ENCODE results near the gene TAX1BP3. TPM values are rescaled to one million over a fixed set of nuclear protein-coding genes. Genes with fewer than 3 reads are reported as not detected.
A peak's percentile ranks its signal among the peaks of the same experiment; 100 is the strongest.

TAX1BP3 gene
- total RNA-seq, 1 donor from 2014 or later, result 165 TPM

DNA sequence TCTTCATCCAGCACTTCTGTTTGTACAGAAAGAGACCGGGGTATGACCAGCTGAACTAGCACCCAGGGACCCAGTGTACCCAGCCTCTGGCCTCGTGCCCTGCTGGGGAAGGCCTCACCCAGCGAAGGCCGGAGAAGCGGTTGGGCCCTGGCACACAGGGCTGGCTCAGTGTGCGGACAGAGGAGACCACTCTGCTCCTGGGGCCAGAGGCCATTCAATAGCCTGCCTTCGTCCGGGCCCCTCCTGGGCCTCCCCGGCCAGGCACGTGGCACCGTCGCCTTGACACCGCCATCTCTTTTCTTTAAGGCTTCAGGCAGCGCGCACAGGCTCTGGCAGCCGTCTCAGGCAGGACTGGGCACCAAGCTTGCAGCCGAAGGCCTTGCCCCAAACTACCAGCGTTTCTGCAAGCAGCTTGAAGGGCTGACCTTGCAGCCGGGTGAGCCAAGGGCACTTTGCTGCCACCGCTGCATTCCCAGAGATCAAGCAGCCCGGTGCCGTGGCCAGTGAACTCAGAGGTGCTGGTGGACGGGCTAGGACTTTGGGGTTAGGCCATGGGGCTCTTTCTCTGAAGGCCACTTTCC lies 8.0 kb downstream of the TAX1BP3 start:
- Histone ChIP-seq H3K27ac (replicated peaks) (peak overlapping the region; percentile 87), H3K4me1 (peaks cover 54% of the 10 kb centered on the region), H3K9me3 (replicated peaks) (no peaks in the 10 kb centered on the region), H3K27me3 (ENCODE audit: low read depth) (no peaks in the 10 kb centered on the region), H3K4me3 (no peak overlapping the region), H3K36me3 (peaks cover 36% of the 10 kb centered on the region)
- peak; percentile 42 for DNase-seq
- intact Hi-C loops (cut with micrococcal nuclease), result no loop called here
- TF ChIP-seq, protein P1, sequence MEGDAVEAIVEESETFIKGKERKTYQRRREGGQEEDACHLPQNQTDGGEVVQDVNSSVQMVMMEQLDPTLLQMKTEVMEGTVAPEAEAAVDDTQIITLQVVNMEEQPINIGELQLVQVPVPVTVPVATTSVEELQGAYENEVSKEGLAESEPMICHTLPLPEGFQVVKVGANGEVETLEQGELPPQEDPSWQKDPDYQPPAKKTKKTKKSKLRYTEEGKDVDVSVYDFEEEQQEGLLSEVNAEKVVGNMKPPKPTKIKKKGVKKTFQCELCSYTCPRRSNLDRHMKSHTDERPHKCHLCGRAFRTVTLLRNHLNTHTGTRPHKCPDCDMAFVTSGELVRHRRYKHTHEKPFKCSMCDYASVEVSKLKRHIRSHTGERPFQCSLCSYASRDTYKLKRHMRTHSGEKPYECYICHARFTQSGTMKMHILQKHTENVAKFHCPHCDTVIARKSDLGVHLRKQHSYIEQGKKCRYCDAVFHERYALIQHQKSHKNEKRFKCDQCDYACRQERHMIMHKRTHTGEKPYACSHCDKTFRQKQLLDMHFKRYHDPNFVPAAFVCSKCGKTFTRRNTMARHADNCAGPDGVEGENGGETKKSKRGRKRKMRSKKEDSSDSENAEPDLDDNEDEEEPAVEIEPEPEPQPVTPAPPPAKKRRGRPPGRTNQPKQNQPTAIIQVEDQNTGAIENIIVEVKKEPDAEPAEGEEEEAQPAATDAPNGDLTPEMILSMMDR (IDR thresholded peaks at IDR 0.05; ENCODE audit: borderline replicate concordance), result no peak

DNA sequence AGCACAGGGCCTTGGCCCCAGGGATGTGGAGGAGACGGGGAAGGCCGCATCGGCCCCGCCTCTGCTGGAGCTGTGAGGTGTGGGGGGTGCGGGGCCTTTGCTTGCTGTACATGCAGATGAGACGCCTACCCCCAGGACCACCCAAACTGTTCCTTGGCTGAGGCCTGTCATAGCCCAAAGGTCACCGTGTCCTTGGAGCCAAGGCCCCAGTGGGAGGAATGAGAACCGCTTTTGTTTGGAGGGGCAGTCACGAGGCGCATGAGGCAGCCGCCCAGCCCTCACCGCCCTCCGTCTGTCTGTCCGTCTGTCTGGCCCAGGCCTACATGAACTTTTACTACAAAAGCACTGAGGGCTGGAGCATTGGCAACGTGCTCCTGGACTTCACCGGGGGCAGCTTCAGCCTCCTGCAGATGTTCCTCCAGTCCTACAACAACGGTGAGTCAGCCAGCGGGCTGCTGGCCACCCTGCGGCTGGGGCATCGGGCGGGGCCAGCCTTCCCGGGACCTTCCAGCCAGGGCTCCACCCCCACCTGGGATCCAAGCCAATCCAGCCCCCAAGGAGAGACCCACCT lies 8.8 kb downstream of the TAX1BP3 start:
- peak; percentile 66 for DNase-seq
- Histone ChIP-seq H3K36me3 (peaks cover 32% of the 10 kb centered on the region), H3K4me3 (no peak overlapping the region), H3K27me3 (ENCODE audit: low read depth) (no peaks in the 10 kb centered on the region), H3K4me1 (peaks cover 47% of the 10 kb centered on the region), H3K9me3 (replicated peaks) (no peaks in the 10 kb centered on the region), H3K27ac (replicated peaks) (peak overlapping the region; percentile 87)
- intact Hi-C loops (cut with micrococcal nuclease), result no loop called here
- TF ChIP-seq, protein P1 (IDR thresholded peaks at IDR 0.05; ENCODE audit: borderline replicate concordance), result no peak

DNA sequence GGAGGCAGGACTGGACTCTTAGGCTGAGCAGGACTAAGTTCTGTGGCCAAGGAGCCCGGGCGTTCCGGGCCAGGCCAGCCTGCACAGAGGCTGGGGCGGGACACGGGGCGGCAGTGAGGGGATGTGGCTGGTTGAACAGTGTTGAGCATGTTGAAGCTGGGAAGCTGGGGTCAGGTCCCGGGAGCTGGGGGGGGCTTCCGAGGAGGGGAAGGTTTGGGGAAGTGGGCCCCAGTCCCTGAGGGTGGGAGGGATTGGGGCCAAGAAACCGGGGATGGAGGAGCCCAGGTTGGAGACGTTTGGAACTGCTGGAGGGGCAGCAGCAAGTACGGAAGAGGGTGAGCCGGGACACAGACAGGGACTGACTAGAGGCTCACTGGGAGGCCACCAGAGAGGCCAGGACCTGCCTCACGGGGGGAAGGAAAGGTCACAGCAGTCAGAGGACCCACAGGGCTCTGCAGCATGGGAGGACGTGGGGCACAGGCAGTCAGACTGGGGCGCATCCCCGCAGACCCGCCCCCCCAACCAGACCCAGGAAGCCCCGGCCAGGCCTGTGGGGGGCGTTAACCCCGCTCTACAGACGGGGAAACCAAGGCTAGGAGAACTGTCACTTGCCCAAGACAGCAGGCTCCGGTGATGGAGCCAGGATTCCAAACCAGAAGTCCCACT lies 9.5 kb downstream of the TAX1BP3 start:
- Histone ChIP-seq H3K27me3 (ENCODE audit: low read depth) (no peaks in the 10 kb centered on the region), H3K27ac (replicated peaks) (peak overlapping the region; percentile 87), H3K4me1 (peaks cover 40% of the 10 kb centered on the region), H3K9me3 (replicated peaks) (no peaks in the 10 kb centered on the region), H3K4me3 (no peak overlapping the region), H3K36me3 (peaks cover 24% of the 10 kb centered on the region)
- TF ChIP-seq, protein P1 (IDR thresholded peaks at IDR 0.05; ENCODE audit: borderline replicate concordance), result no peak
- intact Hi-C loops (cut with micrococcal nuclease), result no loop called here
- DNase-seq, result no peak

DNA sequence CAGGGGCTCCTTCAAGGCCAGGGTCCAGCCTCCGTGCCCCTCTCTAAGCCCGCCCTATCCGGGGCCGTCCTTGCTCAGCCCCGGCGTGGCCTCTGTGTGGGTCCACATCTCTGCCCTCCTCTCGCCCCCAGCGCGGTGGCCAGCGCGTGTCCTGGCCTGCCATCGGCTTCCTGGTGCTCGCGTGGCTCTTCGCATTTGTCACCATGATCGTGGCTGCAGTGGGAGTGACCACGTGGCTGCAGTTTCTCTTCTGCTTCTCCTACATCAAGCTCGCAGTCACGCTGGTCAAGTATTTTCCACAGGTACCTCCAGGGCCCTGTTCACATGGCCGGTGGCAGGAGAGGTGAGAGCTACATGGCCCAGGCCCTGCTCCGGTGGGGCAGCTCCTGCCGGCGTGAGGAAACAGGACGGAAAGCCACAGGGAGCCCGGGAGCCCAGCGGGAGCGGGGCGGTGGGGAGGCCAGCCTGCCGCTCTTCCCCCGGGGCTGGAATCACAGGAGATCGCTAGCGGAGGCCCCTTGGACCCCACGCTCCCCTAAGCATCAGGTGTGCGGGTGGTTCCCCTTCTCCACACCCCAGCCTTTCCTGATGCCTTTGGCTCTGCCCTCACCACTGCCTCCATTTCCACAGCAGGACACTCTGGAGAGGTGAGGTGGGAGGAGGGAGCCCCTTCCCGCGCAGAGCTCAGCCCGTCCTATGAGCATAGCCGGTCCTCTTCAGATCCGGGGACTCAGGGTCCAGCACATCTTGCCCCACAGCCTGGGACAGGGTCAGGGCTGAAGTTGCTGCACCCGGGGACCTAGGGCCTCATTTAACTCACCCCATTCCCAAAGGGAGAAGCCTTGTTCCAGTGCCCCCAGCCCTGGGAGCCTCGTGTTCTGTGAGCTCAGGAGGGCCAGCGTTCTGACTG lies 10.2 kb downstream of the TAX1BP3 start:
- Histone ChIP-seq H3K27me3 (ENCODE audit: low read depth) (no peaks in the 10 kb centered on the region), H3K4me3 (no peak overlapping the region), H3K27ac (replicated peaks) (peak overlapping the region; percentile 87), H3K36me3 (peaks cover 17% of the 10 kb centered on the region), H3K4me1 (peaks cover 40% of the 10 kb centered on the region), H3K9me3 (replicated peaks) (no peaks in the 10 kb centered on the region)
- TF ChIP-seq, protein P1 (IDR thresholded peaks at IDR 0.05; ENCODE audit: borderline replicate concordance), result no peak
- intact Hi-C loops (cut with micrococcal nuclease), result no loop called here
- DNase-seq, result no peak

DNA sequence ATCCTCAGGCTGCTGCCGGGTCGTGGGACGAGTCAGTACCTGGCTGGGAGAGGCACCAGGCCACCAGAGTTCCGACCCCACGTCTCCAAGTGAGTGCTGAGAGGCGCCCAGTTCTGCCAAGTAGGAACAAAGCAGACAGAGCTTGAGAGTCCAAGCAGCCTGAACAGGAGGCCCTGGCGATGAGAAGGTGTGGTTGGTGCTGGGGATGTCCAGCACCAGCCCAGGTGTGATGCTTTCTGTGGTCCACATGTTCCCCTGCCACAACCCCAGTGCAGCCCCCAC lies 10.8 kb downstream of the TAX1BP3 start:
- intact Hi-C loops (cut with micrococcal nuclease), result no loop called here
- Histone ChIP-seq H3K27me3 (ENCODE audit: low read depth) (no peaks in the 10 kb centered on the region), H3K4me1 (peaks cover 40% of the 10 kb centered on the region), H3K27ac (replicated peaks) (no peak overlapping the region), H3K4me3 (no peak overlapping the region), H3K36me3 (peaks cover 11% of the 10 kb centered on the region), H3K9me3 (replicated peaks) (no peaks in the 10 kb centered on the region)
- TF ChIP-seq, protein P1 (IDR thresholded peaks at IDR 0.05; ENCODE audit: borderline replicate concordance), result no peak
- no peak for DNase-seq

Measured in left ventricle myocardium inferior (tissue), 1 donor.